ENCODE data around the gene GMDS. TPM values are rescaled to one million over a fixed set of nuclear protein-coding genes. Genes with fewer than 3 reads are reported as not detected.

The GMDS gene
- total and polyA plus RNA-seq, 7 donors = 2.8 to 6.6 (median 4.7) TPM

DNA sequence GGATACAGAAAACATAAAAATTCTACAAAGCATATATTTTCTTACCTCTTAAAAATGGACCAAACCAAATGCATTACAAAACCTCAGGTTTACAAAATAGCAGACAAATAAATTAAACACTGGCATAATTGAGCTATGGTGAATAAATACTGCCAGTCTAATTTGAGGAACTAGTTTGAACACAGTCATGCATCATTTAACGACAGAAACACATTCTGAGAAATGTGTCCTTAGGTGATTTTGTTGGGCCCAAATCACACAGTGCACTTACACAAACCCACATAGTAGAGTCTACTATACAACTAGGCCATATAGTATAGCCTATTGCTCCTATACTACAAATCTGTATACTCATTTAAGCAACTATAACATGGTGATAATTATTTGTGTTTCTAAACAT lies 420.1 kb downstream of the GMDS start:
- Histone ChIP-seq H3K27ac (no peak overlapping the region), H3K27me3 (ENCODE audit: insufficient read depth in 3 of 3, low read length in 2 of 3) (no peaks in the 10 kb centered on the region), H3K36me3 (ENCODE audit: insufficient read depth in 1 of 2, low read depth in 1 of 2) (no peaks in the 10 kb centered on the region), H3K4me1 (peaks cover 3% of the 10 kb centered on the region), H3K9me3 (peaks cover 8% of the 10 kb centered on the region), H3K4me3 (no peak overlapping the region)
- DNase-seq = no peak
- TF ChIP-seq, protein P1, sequence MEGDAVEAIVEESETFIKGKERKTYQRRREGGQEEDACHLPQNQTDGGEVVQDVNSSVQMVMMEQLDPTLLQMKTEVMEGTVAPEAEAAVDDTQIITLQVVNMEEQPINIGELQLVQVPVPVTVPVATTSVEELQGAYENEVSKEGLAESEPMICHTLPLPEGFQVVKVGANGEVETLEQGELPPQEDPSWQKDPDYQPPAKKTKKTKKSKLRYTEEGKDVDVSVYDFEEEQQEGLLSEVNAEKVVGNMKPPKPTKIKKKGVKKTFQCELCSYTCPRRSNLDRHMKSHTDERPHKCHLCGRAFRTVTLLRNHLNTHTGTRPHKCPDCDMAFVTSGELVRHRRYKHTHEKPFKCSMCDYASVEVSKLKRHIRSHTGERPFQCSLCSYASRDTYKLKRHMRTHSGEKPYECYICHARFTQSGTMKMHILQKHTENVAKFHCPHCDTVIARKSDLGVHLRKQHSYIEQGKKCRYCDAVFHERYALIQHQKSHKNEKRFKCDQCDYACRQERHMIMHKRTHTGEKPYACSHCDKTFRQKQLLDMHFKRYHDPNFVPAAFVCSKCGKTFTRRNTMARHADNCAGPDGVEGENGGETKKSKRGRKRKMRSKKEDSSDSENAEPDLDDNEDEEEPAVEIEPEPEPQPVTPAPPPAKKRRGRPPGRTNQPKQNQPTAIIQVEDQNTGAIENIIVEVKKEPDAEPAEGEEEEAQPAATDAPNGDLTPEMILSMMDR (IDR thresholded peaks at IDR 0.05) = no peak
- ATAC-seq = no peak
- WGBS, 3 donors = 84 to 91% (median 86%) methylated on average over 1 of the region's 1 CpG
- intact Hi-C loops (cut with DNase I) = no loop called here

GRCh38 chr6:1821513-1822183 lies 423.8 kb downstream of the GMDS start:
- ATAC-seq (no peak), DNase-seq (no peak)
- intact Hi-C loops (cut with DNase I) = no loop called here
- no peaks in the 10 kb centered on the region for H3K9me3 ChIP-seq
- H3K4me1 ChIP-seq = peaks cover 3% of the 10 kb centered on the region
- no peaks in the 10 kb centered on the region for H3K36me3 ChIP-seq (ENCODE audit: insufficient read depth in 1 of 2, low read depth in 1 of 2)
- no peaks in the 10 kb centered on the region for H3K27me3 ChIP-seq (ENCODE audit: insufficient read depth in 3 of 3, low read length in 2 of 3)
- peak overlapping the region; percentile 13 for H3K4me3 ChIP-seq
- 4 to 8% (median 6%) methylated on average over 11 of the region's 11 CpGs for WGBS, 3 donors
- TF ChIP-seq, protein P1 (IDR thresholded peaks at IDR 0.05) = no peak
- H3K27ac ChIP-seq = no peak overlapping the region

DNA sequence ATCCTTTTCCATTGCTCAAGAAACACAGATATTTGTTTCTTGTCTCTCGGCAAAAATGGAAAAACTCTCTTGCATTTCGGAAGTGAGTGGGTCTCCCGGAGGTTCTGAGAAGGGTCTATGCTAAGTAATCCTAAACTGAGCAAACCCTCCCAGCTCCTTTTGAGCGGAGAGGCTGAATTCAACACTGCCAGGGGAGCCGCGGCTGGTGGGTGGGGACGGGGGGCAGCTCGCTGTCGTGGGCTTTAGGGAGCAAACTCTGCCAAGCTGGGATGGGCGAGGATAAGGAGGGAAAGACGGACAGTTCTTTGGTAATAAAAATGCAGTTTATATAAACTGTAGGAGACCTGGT lies 424.3 kb downstream of the GMDS start:
- intact Hi-C loops (cut with DNase I) = no loop called here
- 21 to 27% (median 25%) methylated on average over 11 of the region's 11 CpGs for WGBS, 3 donors
- H3K27ac ChIP-seq = no peak overlapping the region
- H3K4me3 ChIP-seq = peak overlapping the region; percentile 13
- no peaks in the 10 kb centered on the region for H3K9me3 ChIP-seq
- ATAC-seq (no peak), DNase-seq (no peak)
- TF ChIP-seq, protein P1 (IDR thresholded peaks at IDR 0.05) = no peak
- no peaks in the 10 kb centered on the region for H3K36me3 ChIP-seq (ENCODE audit: insufficient read depth in 1 of 2, low read depth in 1 of 2)
- peaks cover 3% of the 10 kb centered on the region for H3K4me1 ChIP-seq
- H3K27me3 ChIP-seq (ENCODE audit: insufficient read depth in 3 of 3, low read length in 2 of 3) = no peaks in the 10 kb centered on the region

GRCh38 chr6:1820714-1821113 lies 424.7 kb downstream of the GMDS start:
- H3K27me3 ChIP-seq (ENCODE audit: insufficient read depth in 3 of 3, low read length in 2 of 3) = no peaks in the 10 kb centered on the region
- peaks cover 3% of the 10 kb centered on the region for H3K4me1 ChIP-seq
- no peaks in the 10 kb centered on the region for H3K36me3 ChIP-seq (ENCODE audit: insufficient read depth in 1 of 2, low read depth in 1 of 2)
- H3K9me3 ChIP-seq = no peaks in the 10 kb centered on the region
- DNase-seq = no peak
- ATAC-seq = no peak
- WGBS, 3 donors = 67 to 85% (median 80%) methylated on average over 1 of the region's 1 CpG
- H3K27ac ChIP-seq = no peak overlapping the region
- TF ChIP-seq, protein P1 (IDR thresholded peaks at IDR 0.05) = no peak
- intact Hi-C loops (cut with DNase I) = no loop called here
- no peak overlapping the region for H3K4me3 ChIP-seq

DNA sequence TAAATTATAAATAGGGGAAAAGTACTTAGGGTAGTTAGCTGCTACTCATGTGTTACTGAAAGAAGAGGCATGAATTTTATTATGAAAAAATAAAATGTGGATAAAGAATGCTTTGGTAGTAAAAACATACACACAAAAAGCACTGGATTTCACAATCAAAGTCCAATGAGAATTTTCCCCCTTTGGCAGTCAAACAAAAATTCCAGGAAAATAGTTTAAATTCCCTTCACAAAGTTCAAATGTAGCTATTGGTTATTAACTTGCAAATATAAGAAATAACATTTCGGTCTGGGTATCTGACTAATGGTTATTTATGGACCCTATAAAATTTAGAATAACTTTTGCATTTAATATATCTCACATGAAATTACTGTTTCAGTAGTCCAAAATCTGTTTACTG lies 425.2 kb downstream of the GMDS start:
- Histone ChIP-seq H3K27me3 (ENCODE audit: insufficient read depth in 3 of 3, low read length in 2 of 3) (no peaks in the 10 kb centered on the region), H3K36me3 (ENCODE audit: insufficient read depth in 1 of 2, low read depth in 1 of 2) (no peaks in the 10 kb centered on the region), H3K9me3 (no peaks in the 10 kb centered on the region), H3K27ac (no peak overlapping the region), H3K4me3 (no peak overlapping the region), H3K4me1 (peaks cover 3% of the 10 kb centered on the region)
- TF ChIP-seq, protein P1 (IDR thresholded peaks at IDR 0.05) = no peak
- WGBS, 3 donors = 70 to 72% (median 70%) methylated on average over 1 of the region's 1 CpG
- DNase-seq = no peak
- ATAC-seq = no peak
- intact Hi-C loops (cut with DNase I) = no loop called here

Measured in psoas muscle (tissue), 8 donors.